Mesenchymal stem cell (in vitro differentiated cells and primary cell): ENCODE data around the gene TMEM115.

Experiments used
- DNase-seq: peaks from one replicate; pipeline ENCODE4 v3.0.0-alpha.2; 2013
- H2AFZ ChIP-seq: one replicate; pipeline ENCODE4 v1.6.1; 2013; ENCODE audit warnings: low read depth, mild to moderate bottlenecking, control low read depth, inconsistent platforms, low read length, moderate library complexity
- H2AK5ac ChIP-seq: 2 replicates; pipeline ENCODE4 v1.6.1; 2013; ENCODE audit warnings: low read length, moderate library complexity, mild to moderate bottlenecking, inconsistent platforms; ENCODE audit not compliant: severe bottlenecking
- H2BK120ac ChIP-seq: one replicate; pipeline ENCODE4 v1.6.1; 2013; ENCODE audit warnings: low read depth, mild to moderate bottlenecking, inconsistent platforms, low read length, moderate library complexity
- H2BK12ac ChIP-seq, 2 experiments: one replicate each; pipeline ENCODE4 v1.6.1; 2013; ENCODE audit warnings: inconsistent platforms in 2 of 2, low read length in 2 of 2, mild to moderate bottlenecking in 2 of 2, moderate library complexity in 2 of 2, control low read depth in 1 of 2
- H2BK15ac ChIP-seq: one replicate; pipeline ENCODE4 v1.6.1; 2013; ENCODE audit warnings: mild to moderate bottlenecking, low read depth, inconsistent platforms; ENCODE audit not compliant: poor library complexity, severe bottlenecking
- H2BK5ac ChIP-seq: 2 replicates; pipeline ENCODE4 v1.6.1; 2013; ENCODE audit warnings: low read depth, mild to moderate bottlenecking, low read length, control low read depth, inconsistent platforms; ENCODE audit not compliant: poor library complexity, severe bottlenecking
- H3K14ac ChIP-seq, 2 experiments: one replicate each; pipeline ENCODE4 v1.6.1; 2013; ENCODE audit warnings: inconsistent platforms in 2 of 2, low read length in 2 of 2, control low read depth in 1 of 2, mild to moderate bottlenecking in 1 of 2, moderate library complexity in 1 of 2
- H3K18ac ChIP-seq, 2 experiments: one replicate each; pipeline ENCODE4 v1.6.1; 2013; ENCODE audit warnings: inconsistent platforms in 2 of 2, low read length in 2 of 2, control low read depth in 1 of 2, low read depth in 1 of 2, mild to moderate bottlenecking in 1 of 2
- H3K23ac ChIP-seq, 2 experiments: one replicate each; pipeline ENCODE4 v1.6.1; 2013; ENCODE audit warnings: inconsistent platforms in 2 of 2, low read length in 2 of 2, mild to moderate bottlenecking in 2 of 2, moderate library complexity in 2 of 2, control low read depth in 1 of 2
- H3K27ac ChIP-seq: 2 replicates; pipeline ENCODE4 v1.5.1; 2013; ENCODE audit warnings: mild to moderate bottlenecking, moderate library complexity, low read length, control low read depth, inconsistent platforms; ENCODE audit not compliant: poor library complexity, severe bottlenecking
- H3K27me3 ChIP-seq, 2 experiments: 2 replicates each; pipeline versions ENCODE4 v1.6.1 to v1.7.0; 2013; ENCODE audit warnings: low read length in 2 of 2, mild to moderate bottlenecking in 2 of 2, moderate library complexity in 2 of 2, control low read depth in 1 of 2, inconsistent platforms in 1 of 2; ENCODE audit not compliant: control insufficient read depth in 1 of 2, insufficient read depth in 1 of 2
- H3K36me3 ChIP-seq, 2 experiments: 2 replicates each; pipeline versions ENCODE4 v1.6.1 to v1.7.0; 2013; ENCODE audit warnings: low read length in 2 of 2, control low read depth in 1 of 2, inconsistent platforms in 1 of 2, low read depth in 1 of 2, mild to moderate bottlenecking in 1 of 2; ENCODE audit not compliant: insufficient read depth in 2 of 2, control insufficient read depth in 1 of 2
- H3K4ac ChIP-seq, 2 experiments: one replicate each; pipeline ENCODE4 v1.6.1; 2013; ENCODE audit warnings: inconsistent platforms in 2 of 2, low read length in 2 of 2, mild to moderate bottlenecking in 2 of 2, moderate library complexity in 2 of 2, control low read depth in 1 of 2, low read depth in 1 of 2
- H3K4me1 ChIP-seq: 2 replicates; pipeline ENCODE4 v1.6.1; 2013; ENCODE audit warnings: low read depth, low read length, control low read depth; ENCODE audit not compliant: control insufficient read depth, insufficient read depth
- H3K4me2 ChIP-seq: 2 replicates; pipeline ENCODE4 v1.6.1; 2013; ENCODE audit warnings: low read length, mild to moderate bottlenecking, inconsistent platforms; ENCODE audit not compliant: poor library complexity, severe bottlenecking
- H3K4me3 ChIP-seq, 2 experiments: 2 replicates each; pipeline versions ENCODE4 v1.5.1 to v1.7.0; 2013; ENCODE audit warnings: low read length in 2 of 2, mild to moderate bottlenecking in 2 of 2, control low read depth in 1 of 2, low read depth in 1 of 2; ENCODE audit not compliant: insufficient read depth in 1 of 2
- H3K79me1 ChIP-seq: replicated peaks from 2 replicates; pipeline ENCODE4 v1.6.1; 2013; ENCODE audit warnings: mild to moderate bottlenecking, control low read depth, low read length, inconsistent platforms; ENCODE audit not compliant: poor library complexity, severe bottlenecking
- H3K9ac ChIP-seq: 2 replicates; pipeline ENCODE4 v1.7.0; 2013; ENCODE audit warnings: mild to moderate bottlenecking, low read length, moderate library complexity
- H3K9me3 ChIP-seq: 2 replicates; pipeline ENCODE4 v1.7.0; 2013; ENCODE audit warnings: mild to moderate bottlenecking, low read length; ENCODE audit not compliant: control insufficient read depth
- H4K8ac ChIP-seq: one replicate; pipeline ENCODE4 v1.6.1; 2013; ENCODE audit warnings: inconsistent platforms, mild to moderate bottlenecking, low read length, moderate library complexity
- H4K91ac ChIP-seq: one replicate; pipeline ENCODE4 v1.6.1; 2013; ENCODE audit warnings: mild to moderate bottlenecking, low read length, inconsistent platforms
- WGBS: methylation state at CpG from one replicate; pipeline ENCODE4 v1.1.7; 2013; ENCODE audit warnings: mixed read lengths; 5-methylcytosine and 5-hydroxymethylcytosine counted together

Gene TMEM115

DNA sequence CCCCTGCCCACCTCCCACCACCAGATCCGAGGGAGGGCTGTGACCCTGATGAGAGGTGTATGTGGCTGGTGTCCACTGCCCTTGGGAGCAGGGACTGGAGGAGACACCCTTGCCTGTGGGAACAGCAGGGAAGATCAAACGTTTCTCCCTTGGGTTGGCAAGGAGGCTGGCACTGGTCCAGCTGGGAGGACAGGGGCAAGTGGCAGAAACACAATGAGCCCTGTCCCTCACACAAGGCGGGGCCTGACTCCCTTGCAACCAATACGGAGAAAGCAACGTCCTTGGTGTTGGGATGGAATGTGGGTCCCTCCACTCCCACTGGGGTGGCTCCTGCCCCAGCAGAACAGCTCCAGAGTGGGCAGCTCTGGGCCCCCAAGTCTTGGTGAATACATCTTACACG is 42.0 kb downstream of the TMEM115 start:
- Histone ChIP-seq H2AK5ac (peak overlapping the region; percentile 17), H3K79me1 (peaks cover 44% of the 10 kb centered on the region), H3K18ac (no peak overlapping the region), H3K4me2 (no peak overlapping the region), H3K27ac (peak overlapping the region; percentile 4), H3K4ac (no peak overlapping the region), H3K9ac (peak overlapping the region; percentile 26), H2BK15ac (no peak overlapping the region), H3K14ac (no peak overlapping the region), H2BK5ac (no peak overlapping the region), H3K4me1 (peaks cover 49% of the 10 kb centered on the region), H2BK120ac (no peak overlapping the region), H4K91ac (no peak overlapping the region), H2BK12ac (no peak overlapping the region), H3K36me3 (peaks cover 47 to 53% of the 10 kb centered on the region in 2 experiments), H4K8ac (no peak overlapping the region), H3K4me3 (no peak overlapping the region), H3K23ac (no peak overlapping the region), H2AFZ (no peak overlapping the region), H3K27me3 (no peaks in the 10 kb centered on the region), H3K9me3 (no peaks in the 10 kb centered on the region)
- WGBS, result 88% methylated on average over 5 of the region's 6 CpGs
- DNase-seq, result no peak

- peak overlapping the region; percentile 26 for H3K9ac ChIP-seq
- peak overlapping the region; percentile 4 for H3K27ac ChIP-seq
- H2BK5ac ChIP-seq, result no peak overlapping the region
- H2BK12ac ChIP-seq, result no peak overlapping the region
- no peak overlapping the region for H2AK5ac ChIP-seq
- no peak overlapping the region for H3K23ac ChIP-seq
- no peaks in the 10 kb centered on the region for H3K9me3 ChIP-seq
- no peak overlapping the region for H2AFZ ChIP-seq
- H3K4ac ChIP-seq, result no peak overlapping the region
- no peak overlapping the region for H3K4me3 ChIP-seq
- H3K4me2 ChIP-seq, result no peak overlapping the region
- no peak overlapping the region for H2BK15ac ChIP-seq
- H4K91ac ChIP-seq, result no peak overlapping the region
- H3K79me1 ChIP-seq, result peaks cover 41% of the 10 kb centered on the region
- H2BK120ac ChIP-seq, result no peak overlapping the region
- H3K4me1 ChIP-seq, result peaks cover 43% of the 10 kb centered on the region
- no peaks in the 10 kb centered on the region for H3K27me3 ChIP-seq
- WGBS, result 73% methylated on average over 6 of the region's 9 CpGs
- peaks cover 47 to 53% of the 10 kb centered on the region in 2 experiments for H3K36me3 ChIP-seq
- H3K18ac ChIP-seq, result no peak overlapping the region
- DNase-seq, result no peak
- no peak overlapping the region for H3K14ac ChIP-seq
- H4K8ac ChIP-seq, result no peak overlapping the region
These were observed 42.6 kb downstream of the TMEM115 start for GRCh38 chr3:50316657-50317242.

DNA sequence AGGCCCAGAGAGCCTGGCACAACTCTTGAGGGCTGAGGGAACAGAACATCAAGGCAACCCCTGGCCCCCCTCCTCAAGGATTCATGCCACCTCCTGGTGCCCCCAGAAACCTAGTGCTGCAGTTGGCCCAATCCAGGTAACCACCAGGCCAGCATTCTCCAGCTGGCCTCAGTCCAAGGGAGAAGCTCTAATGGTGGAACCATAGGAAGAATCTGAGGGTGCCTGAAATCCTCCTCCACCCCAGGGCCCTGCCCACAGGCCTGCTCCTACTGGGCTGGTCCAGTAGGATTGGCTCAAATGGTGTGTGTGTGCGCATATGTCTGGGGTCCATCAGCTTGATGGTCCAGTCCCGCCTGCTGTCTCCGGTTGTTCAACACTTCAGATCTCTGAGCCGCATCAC is 44.5 kb downstream of the TMEM115 start:
- H3K9me3 ChIP-seq, result no peaks in the 10 kb centered on the region
- H4K8ac ChIP-seq, result no peak overlapping the region
- no peak for DNase-seq
- peaks cover 44 to 48% of the 10 kb centered on the region in 2 experiments for H3K36me3 ChIP-seq
- no peak overlapping the region for H3K9ac ChIP-seq
- no peak overlapping the region for H3K4me2 ChIP-seq
- peaks cover 36% of the 10 kb centered on the region for H3K4me1 ChIP-seq
- no peak overlapping the region for H2BK15ac ChIP-seq
- H3K27ac ChIP-seq, result no peak overlapping the region
- 100% methylated on average over 4 of the region's 4 CpGs for WGBS
- no peak overlapping the region for H4K91ac ChIP-seq
- no peaks in the 10 kb centered on the region for H3K27me3 ChIP-seq
- H3K18ac ChIP-seq, result no peak overlapping the region
- H3K14ac ChIP-seq, result no peak overlapping the region
- no peak overlapping the region for H2BK5ac ChIP-seq
- no peak overlapping the region for H2AK5ac ChIP-seq
- no peak overlapping the region for H2AFZ ChIP-seq
- H2BK120ac ChIP-seq, result no peak overlapping the region
- no peak overlapping the region for H2BK12ac ChIP-seq
- H3K4me3 ChIP-seq, result no peak overlapping the region
- no peak overlapping the region for H3K23ac ChIP-seq
- no peak overlapping the region for H3K4ac ChIP-seq
- H3K79me1 ChIP-seq, result peaks cover 41% of the 10 kb centered on the region

DNA sequence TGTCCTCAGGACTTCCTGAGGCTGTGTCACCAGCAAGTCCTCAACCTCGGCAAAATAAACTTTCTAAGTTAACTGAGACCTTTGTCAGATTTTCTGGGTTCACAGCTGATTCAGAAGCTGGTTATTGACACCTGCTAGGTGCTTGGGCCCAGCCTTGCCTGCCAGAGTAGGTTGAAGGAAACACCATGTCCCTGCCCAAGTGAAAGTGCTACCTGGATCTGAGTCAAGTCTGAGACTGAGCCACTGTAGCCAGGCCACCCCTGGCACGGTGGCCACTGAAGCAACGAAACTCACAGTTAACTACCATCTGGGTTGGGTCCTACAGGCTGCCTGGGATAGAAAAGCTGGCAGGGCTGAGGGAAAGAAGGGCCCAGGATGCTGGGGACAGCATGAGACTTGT is 45.0 kb downstream of the TMEM115 start:
- Histone ChIP-seq H3K27me3 (no peaks in the 10 kb centered on the region), H3K79me1 (peaks cover 36% of the 10 kb centered on the region), H3K9ac (no peak overlapping the region), H2AFZ (no peak overlapping the region), H3K9me3 (peaks cover 2% of the 10 kb centered on the region), H3K18ac (no peak overlapping the region), H3K27ac (no peak overlapping the region), H2AK5ac (peak overlapping the region; percentile 41), H3K14ac (no peak overlapping the region), H3K4ac (no peak overlapping the region), H3K4me3 (no peak overlapping the region), H3K4me2 (no peak overlapping the region), H4K8ac (no peak overlapping the region), H4K91ac (no peak overlapping the region), H3K36me3 (peaks cover 43 to 44% of the 10 kb centered on the region in 2 experiments), H3K23ac (no peak overlapping the region), H2BK120ac (no peak overlapping the region), H3K4me1 (peaks cover 31% of the 10 kb centered on the region), H2BK5ac (no peak overlapping the region), H2BK15ac (no peak overlapping the region), H2BK12ac (no peak overlapping the region)
- 96% methylated on average over 3 of the region's 3 CpGs for WGBS
- DNase-seq, result no peak
